WI38 (cell line): ENCODE results near the gene AUNIP.

ENCODE experiments used
- H3K4me3 ChIP-seq: 2 replicates; pipeline ENCODE4 v1.5.1; 2011; ENCODE audit warnings: low read depth, mild to moderate bottlenecking, control low read depth, low read length
- TF ChIP-seq, protein P1 (sequence below): IDR thresholded peaks from 2 replicates; pipeline ENCODE4 v1.5.1; 2012; ENCODE audit warnings: low read depth, mild to moderate bottlenecking, control low read depth, low read length

AUNIP gene

GRCh38 chr1:25786887-25787759, 72.1 kb downstream of the AUNIP start:
- TF ChIP-seq, protein P1, sequence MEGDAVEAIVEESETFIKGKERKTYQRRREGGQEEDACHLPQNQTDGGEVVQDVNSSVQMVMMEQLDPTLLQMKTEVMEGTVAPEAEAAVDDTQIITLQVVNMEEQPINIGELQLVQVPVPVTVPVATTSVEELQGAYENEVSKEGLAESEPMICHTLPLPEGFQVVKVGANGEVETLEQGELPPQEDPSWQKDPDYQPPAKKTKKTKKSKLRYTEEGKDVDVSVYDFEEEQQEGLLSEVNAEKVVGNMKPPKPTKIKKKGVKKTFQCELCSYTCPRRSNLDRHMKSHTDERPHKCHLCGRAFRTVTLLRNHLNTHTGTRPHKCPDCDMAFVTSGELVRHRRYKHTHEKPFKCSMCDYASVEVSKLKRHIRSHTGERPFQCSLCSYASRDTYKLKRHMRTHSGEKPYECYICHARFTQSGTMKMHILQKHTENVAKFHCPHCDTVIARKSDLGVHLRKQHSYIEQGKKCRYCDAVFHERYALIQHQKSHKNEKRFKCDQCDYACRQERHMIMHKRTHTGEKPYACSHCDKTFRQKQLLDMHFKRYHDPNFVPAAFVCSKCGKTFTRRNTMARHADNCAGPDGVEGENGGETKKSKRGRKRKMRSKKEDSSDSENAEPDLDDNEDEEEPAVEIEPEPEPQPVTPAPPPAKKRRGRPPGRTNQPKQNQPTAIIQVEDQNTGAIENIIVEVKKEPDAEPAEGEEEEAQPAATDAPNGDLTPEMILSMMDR = no peak
- no peak overlapping the region for H3K4me3 ChIP-seq

DNA sequence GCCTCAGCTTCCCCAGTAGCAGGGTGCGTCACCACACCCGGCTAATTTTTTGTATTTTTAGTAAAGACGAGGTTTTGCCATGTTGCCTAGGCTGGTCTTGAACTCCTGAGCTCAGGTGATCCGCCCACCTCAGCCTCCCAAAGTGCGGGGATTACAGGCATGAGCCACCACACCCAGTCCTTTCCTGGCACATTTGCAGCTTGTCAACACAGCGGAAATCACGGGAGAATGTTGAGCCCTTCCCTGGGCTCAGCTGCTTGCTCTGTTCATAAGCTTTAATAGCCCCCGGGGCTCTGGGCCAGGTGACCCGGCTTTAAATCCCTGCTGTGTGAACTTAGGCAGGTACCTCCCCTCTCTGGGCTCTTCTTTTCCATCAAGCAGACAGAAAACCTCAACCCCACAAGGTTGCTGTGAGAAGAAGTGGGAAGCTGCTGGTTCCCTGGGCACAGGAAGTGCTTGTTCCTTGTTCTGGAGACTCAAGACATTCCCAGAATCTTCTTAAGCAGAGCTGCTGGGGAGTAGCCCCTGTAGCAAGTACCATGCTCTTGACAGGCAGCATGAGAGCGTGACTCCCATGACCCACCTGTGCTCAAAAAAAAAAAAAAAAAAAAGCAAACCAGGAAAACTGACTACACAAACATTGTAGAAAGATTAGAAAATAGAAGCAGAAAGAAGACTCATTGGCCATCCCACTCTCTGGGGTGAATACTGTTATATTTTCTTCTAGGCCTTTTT, 73.8 kb downstream of the AUNIP start:
- no peak overlapping the region for H3K4me3 ChIP-seq
- TF ChIP-seq, protein P1 = no peak

- H3K4me3 ChIP-seq = no peak overlapping the region
- TF ChIP-seq, protein P1 = no peak
Observed at GRCh38 chr1:25784575-25785051, 74.6 kb downstream of the AUNIP start.
